Loucy (cell line): Measurements from ENCODE around the gene MAP3K20.

Source experiments
- H2AFZ ChIP-seq: fragments of 200-600 bp; sonication (generic); 2 replicates; pipeline ENCODE4 v1.6.0; 2016; ENCODE audit warnings: antibody characterized with exemption, mild to moderate bottlenecking, low read length, moderate library complexity
- H3F3A ChIP-seq: fragments of 200-600 bp; 2 replicates; pipeline ENCODE4 v1.6.0; 2016; ENCODE audit warnings: antibody characterized with exemption, low read depth, mild to moderate bottlenecking
- H3K27me3 ChIP-seq: fragments of 200-600 bp; sonication (generic); 2 replicates; pipeline ENCODE4 v1.6.1; 2014; ENCODE audit warnings: low read length, mild to moderate bottlenecking; ENCODE audit not compliant: insufficient read depth, poor library complexity, severe bottlenecking
- H3K36me3 ChIP-seq: fragments of 200-600 bp; sonication (generic); 2 replicates; pipeline ENCODE4 v1.6.1; 2016; ENCODE audit warnings: low read length; ENCODE audit not compliant: insufficient read depth
- H3K4me1 ChIP-seq: fragments of 200-600 bp; sonication (generic); 2 replicates; pipeline ENCODE4 v1.5.1; 2014; ENCODE audit warnings: low read length, mild to moderate bottlenecking; ENCODE audit not compliant: insufficient read depth, poor library complexity, severe bottlenecking
- H3K4me2 ChIP-seq: fragments of 200-600 bp; sonication (generic); 2 replicates; pipeline ENCODE4 v1.6.0; 2014; ENCODE audit warnings: antibody characterized with exemption, low read length, low read depth, mild to moderate bottlenecking; ENCODE audit not compliant: poor library complexity, severe bottlenecking
- H3K4me3 ChIP-seq: fragments of 200-600 bp; sonication (generic); 2 replicates; pipeline ENCODE4 v1.5.1; 2014; ENCODE audit warnings: low read length, mild to moderate bottlenecking, mixed read lengths; ENCODE audit not compliant: poor library complexity, severe bottlenecking
- H3K79me2 ChIP-seq: fragments of 200-600 bp; sonication (generic); 2 replicates; pipeline ENCODE4 v1.6.1; 2014; ENCODE audit warnings: low read length; ENCODE audit not compliant: insufficient read depth
- H3K9ac ChIP-seq: fragments of 200-600 bp; sonication (generic); 2 replicates; pipeline ENCODE4 v1.6.0; 2014; ENCODE audit warnings: mild to moderate bottlenecking, low read depth, low read length, moderate library complexity; ENCODE audit not compliant: poor library complexity, severe bottlenecking
- H3K9me2 ChIP-seq: fragments of 200-600 bp; sonication (generic); replicated peaks from 2 replicates; pipeline ENCODE4 v1.6.1; 2016; ENCODE audit warnings: low read depth, low read length, mixed read lengths
- H3K9me3 ChIP-seq: fragments of 200-600 bp; sonication (generic); 2 replicates; pipeline ENCODE4 v1.6.1; 2014; ENCODE audit warnings: mild to moderate bottlenecking, antibody characterized with exemption, low read length, low read depth; ENCODE audit not compliant: insufficient read depth
- H4K20me1 ChIP-seq: fragments of 200-600 bp; sonication (generic); 2 replicates; pipeline ENCODE4 v1.6.0; 2014; ENCODE audit warnings: antibody characterized with exemption, low read length, mild to moderate bottlenecking; ENCODE audit not compliant: insufficient read depth, poor library complexity, severe bottlenecking
- CTCF ChIP-seq: fragments of 200-600 bp; sonication (generic); conservative IDR thresholded peaks from 2 replicates; pipeline ENCODE4 v1.5.1; 2014; ENCODE audit warnings: mild to moderate bottlenecking, antibody characterized with exemption, low read length
- EZH2phosphoT487 ChIP-seq: fragments of 200-600 bp; IDR thresholded peaks from 2 replicates; pipeline ENCODE4 v1.6.1; 2018; ENCODE audit warnings: antibody characterized with exemption, mild to moderate bottlenecking, moderate library complexity, borderline replicate concordance

MAP3K20 gene

GRCh38 chr2:173210270-173211196 is 134.9 kb downstream of the MAP3K20 start:
- Histone ChIP-seq H3K79me2 (no peaks in the 10 kb centered on the region), H3K4me1 (peaks cover 9% of the 10 kb centered on the region), H3K9me2 (no peaks in the 10 kb centered on the region), H3K9ac (no peak overlapping the region), H3K27me3 (no peaks in the 10 kb centered on the region), H3K4me2 (no peak overlapping the region), H2AFZ (no peak overlapping the region; the same call in 1 of the 2 replicates), H4K20me1 (no peaks in the 10 kb centered on the region), H3F3A (no peaks in the 10 kb centered on the region), H3K9me3 (no peaks in the 10 kb centered on the region), H3K36me3 (no peaks in the 10 kb centered on the region), H3K4me3 (no peak overlapping the region)
- TF ChIP-seq CTCF (peak; percentile 85), EZH2phosphoT487 (no peak)

GRCh38 chr2:173213181-173213580 is 137.5 kb downstream of the MAP3K20 start:
- no peaks in the 10 kb centered on the region for H3K9me2 ChIP-seq
- TF ChIP-seq CTCF: no peak
- no peak for TF ChIP-seq EZH2phosphoT487

GRCh38 chr2:173214213-173214612 is 138.6 kb downstream of the MAP3K20 start:
- TF ChIP-seq CTCF (no peak), EZH2phosphoT487 (no peak)
- Histone ChIP-seq H3K9me2 (no peaks in the 10 kb centered on the region), H3K4me2 (no peak overlapping the region), H2AFZ (no peak overlapping the region), H3K9ac (no peak overlapping the region), H4K20me1 (no peaks in the 10 kb centered on the region), H3K4me1 (peaks cover 7% of the 10 kb centered on the region), H3K4me3 (no peak overlapping the region), H3K79me2 (no peaks in the 10 kb centered on the region), H3K27me3 (no peaks in the 10 kb centered on the region), H3K36me3 (no peaks in the 10 kb centered on the region), H3K9me3 (no peaks in the 10 kb centered on the region), H3F3A (no peaks in the 10 kb centered on the region)

More at GRCh38 chr2:173213181-173213580, 137.5 kb downstream of the MAP3K20 start:
- Histone ChIP-seq H3K4me3 (no peak overlapping the region), H3K36me3 (no peaks in the 10 kb centered on the region), H3K9me3 (no peaks in the 10 kb centered on the region), H3K4me2 (no peak overlapping the region), H3F3A (no peaks in the 10 kb centered on the region), H4K20me1 (no peaks in the 10 kb centered on the region), H2AFZ (no peak overlapping the region), H3K4me1 (no peaks in the 10 kb centered on the region), H3K9ac (no peak overlapping the region), H3K27me3 (no peaks in the 10 kb centered on the region), H3K79me2 (no peaks in the 10 kb centered on the region)
